ENCODE measurements around the gene SPTLC3.

DNA sequence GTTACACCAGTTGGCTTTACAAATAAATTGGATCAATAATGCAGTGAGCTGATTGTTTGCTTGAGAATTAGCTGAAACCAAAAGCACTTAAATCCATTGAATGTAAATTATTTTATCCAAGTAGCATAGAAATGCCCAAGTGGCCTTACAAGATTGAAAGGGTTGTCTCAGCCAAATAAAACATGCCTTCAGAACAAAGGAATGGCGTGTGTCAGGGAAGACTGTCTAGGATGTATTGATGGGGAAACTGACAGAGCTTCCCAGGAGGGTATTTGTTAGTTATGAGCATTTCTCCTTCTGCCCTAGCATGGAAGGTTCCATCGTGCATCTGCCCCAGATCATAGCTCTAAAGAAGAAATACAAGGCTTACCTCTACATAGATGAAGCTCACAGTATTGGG lies 108.4 kb downstream of the SPTLC3 start:
- TF ChIP-seq, protein P1, sequence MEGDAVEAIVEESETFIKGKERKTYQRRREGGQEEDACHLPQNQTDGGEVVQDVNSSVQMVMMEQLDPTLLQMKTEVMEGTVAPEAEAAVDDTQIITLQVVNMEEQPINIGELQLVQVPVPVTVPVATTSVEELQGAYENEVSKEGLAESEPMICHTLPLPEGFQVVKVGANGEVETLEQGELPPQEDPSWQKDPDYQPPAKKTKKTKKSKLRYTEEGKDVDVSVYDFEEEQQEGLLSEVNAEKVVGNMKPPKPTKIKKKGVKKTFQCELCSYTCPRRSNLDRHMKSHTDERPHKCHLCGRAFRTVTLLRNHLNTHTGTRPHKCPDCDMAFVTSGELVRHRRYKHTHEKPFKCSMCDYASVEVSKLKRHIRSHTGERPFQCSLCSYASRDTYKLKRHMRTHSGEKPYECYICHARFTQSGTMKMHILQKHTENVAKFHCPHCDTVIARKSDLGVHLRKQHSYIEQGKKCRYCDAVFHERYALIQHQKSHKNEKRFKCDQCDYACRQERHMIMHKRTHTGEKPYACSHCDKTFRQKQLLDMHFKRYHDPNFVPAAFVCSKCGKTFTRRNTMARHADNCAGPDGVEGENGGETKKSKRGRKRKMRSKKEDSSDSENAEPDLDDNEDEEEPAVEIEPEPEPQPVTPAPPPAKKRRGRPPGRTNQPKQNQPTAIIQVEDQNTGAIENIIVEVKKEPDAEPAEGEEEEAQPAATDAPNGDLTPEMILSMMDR (conservative IDR thresholded peaks at IDR 0.05; ENCODE audit: low read length): no peak
- TF ChIP-seq EZH2phosphoT487 (IDR thresholded peaks at IDR 0.05; ENCODE audit: borderline replicate concordance, low read depth, low read length): no peak
